CD4-positive, alpha-beta T cell treated with Interleukin-10 for 1 hour (primary cell): ENCODE data around the gene TMIGD1.

Source experiments
- DNase-seq: peaks from one replicate; pipeline ENCODE4 v3.0.0-alpha.2; 2020

The TMIGD1 gene, protein sequence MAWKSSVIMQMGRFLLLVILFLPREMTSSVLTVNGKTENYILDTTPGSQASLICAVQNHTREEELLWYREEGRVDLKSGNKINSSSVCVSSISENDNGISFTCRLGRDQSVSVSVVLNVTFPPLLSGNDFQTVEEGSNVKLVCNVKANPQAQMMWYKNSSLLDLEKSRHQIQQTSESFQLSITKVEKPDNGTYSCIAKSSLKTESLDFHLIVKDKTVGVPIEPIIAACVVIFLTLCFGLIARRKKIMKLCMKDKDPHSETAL

DNA sequence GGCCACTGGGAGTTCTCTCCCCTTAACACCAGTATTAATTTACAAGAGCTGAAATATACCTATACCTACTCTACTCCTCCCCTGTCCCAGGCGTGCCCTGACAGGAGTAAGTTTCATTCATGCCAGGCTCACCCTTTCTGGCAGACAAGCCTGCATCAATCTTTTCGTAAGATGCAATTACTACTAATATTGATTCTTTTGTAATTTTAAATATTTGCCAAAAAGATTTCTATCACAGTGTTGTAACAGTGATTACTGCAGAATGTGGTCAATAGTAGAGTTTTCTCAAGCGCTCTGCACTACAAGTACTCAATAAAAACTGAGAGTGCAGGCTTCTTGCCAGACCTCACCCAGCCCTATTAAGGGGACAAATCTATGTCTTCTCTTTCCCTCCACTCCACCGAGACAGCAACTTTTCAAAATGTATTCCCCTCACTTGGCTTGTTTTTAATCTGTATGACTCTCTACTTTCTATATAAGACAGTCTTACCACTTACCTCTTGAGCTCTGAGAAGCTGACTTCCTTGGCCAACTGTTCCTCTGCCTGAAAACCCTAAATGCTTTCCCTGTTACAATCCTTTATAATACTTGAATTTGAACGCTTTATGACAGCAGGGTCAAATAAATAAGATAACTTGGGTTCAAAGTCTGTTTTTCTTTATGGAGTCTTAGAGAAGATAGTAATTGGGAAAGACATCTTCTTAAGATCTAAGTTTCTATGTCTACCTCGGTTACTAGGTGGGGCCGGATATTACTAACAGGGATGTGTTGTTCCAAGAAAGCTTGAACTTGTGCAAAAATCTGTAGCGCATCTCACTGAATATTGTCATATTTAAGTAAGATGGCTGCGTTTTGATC is at the start of gene TMIGD1:
Gene TMIGD1 (minus strand): TSS at position 555 of the 858 bp plus-strand sequence. CDS start 1,924 bp downstream, outside the sequence.
- no peak for DNase-seq

DNA sequence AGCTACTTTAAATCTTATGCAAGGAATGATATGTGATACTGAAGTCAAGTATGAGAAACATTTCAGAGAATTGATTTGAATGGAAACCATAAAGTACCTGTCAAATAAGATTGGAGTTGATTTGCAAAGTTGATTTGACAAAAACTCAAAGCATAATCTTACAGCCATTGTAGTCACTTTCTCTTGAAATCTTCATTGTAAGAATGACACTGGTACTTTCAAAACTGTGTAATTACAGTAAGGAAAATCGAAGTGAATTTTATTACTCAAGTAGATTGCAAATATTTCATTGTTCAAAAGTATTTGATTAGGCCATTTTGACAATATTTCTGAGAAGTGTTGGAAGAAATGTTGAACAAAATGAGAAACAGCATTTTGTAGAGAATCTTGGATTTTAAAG is 48.5 kb upstream of the TMIGD1 start:
- no peak for DNase-seq

DNA sequence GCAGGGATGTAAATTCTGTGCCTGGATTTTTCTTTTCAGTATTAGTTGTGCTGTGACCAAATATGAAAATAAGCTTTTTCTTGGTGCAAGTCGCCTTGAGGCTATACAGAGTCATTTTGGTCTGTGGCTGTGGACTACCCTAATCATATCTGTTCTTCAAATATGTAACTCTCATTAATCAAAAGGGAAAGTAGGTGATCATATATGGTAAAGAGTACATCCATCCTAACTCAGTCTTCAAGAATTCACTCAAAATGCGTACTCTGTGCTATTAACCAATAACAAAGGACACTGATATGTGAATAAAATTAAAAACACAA is 47.4 kb upstream of the TMIGD1 start:
- DNase-seq, result no peak

DNA sequence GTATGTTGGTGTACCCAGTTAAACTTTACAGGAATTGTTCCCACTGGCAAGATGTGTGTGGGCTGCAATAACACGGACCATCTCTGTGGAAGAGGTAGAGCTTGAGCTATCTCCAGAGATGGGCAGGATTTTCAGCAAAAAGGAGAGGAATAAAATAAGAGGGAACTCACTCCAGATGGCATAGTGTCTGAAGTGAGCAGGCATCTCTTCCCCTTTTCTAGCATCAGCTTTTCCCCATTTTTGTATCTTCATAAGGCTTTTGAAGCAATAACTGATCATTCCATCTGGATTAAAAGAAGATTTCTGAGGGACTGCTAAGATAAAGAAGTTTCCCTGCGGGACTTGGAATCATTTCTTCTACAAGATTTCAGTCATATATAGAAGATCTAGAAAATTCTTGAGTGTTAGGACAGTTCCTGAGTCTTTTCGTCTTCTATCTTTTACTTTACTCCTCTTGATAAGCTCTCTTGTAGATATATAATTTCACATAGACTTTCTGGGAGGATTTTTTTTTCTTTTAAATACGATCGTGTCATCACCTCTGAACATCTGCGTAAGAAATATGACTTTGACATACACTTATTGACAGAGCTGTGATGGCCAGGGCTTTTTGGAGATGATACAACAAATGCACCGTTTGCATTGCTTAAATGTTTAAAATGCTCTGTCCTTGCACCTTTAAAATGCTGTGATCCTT is 46.9 kb upstream of the TMIGD1 start:
- no peak for DNase-seq

DNA sequence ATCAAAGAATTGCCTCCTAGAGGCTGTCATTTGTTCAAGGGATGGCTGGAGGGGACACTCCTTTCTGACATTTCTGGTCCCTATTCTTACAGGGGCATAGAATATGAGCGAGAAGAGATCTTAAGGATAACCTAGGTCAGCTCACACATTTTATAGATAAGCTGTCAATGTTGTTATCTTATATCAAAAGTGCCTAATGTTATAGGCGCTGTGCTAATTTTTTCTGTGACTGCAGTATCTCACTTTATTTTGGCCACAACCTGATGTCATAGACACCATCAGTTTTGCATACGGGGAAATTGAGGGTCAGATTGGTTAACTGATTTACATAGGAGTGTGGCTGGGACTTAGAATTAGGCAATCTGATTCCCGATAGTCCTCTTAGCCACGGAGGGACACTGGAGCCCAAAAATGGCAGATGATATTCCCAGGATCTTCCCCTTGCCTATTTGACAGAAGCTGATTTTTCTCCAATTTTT is 46.1 kb upstream of the TMIGD1 start:
- DNase-seq, result peak; percentile 24

DNA sequence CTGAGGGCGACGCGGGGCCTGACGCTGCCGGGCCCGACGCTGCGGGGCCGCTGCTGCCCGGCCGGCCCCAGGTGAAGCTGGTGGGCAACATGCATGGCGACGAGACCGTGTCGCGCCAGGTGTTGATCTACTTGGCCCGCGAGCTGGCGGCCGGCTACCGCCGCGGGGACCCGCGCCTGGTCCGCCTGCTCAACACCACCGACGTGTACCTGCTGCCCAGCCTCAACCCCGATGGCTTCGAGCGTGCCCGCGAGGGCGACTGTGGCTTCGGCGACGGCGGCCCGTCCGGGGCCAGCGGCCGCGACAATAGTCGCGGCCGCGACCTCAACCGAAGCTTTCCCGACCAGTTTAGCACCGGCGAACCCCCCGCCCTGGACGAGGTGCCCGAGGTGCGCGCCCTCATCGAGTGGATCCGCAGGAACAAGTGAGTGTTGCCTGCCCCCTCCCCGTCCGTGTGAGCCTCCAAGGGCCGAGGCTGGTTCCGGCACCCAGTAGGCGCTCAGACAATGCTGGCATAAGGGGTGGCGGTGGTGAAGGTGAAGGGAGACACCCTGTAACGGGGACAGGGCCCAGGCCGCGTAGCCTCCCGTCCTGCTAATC is 45.5 kb upstream of the TMIGD1 start:
- DNase-seq, result peak; percentile 39

DNA sequence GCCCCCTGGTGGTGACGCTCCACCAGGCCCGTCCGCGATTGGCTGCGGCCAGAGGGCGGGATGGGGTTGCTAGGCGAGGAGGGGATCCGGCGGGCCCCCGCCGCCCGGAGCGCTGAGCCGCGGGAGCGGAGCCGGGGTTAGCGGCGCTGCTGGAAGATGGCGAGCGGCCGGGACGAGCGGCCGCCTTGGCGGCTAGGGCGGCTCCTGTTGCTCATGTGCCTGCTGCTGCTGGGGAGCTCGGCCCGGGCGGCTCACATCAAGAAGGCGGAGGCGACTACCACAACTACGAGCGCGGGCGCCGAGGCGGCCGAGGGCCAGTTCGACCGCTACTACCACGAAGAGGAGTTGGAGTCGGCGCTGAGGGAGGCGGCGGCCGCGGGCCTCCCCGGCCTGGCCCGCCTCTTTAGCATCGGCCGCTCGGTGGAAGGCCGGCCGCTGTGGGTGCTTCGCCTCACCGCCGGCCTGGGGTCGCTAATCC is 45.0 kb upstream of the TMIGD1 start, which contains the start of gene CPD:
Gene CPD (plus strand): TSS at position 103 of the 478 bp plus-strand sequence. CDS start 54 bp downstream, at position 157.
- peak; percentile 96 for DNase-seq

DNA sequence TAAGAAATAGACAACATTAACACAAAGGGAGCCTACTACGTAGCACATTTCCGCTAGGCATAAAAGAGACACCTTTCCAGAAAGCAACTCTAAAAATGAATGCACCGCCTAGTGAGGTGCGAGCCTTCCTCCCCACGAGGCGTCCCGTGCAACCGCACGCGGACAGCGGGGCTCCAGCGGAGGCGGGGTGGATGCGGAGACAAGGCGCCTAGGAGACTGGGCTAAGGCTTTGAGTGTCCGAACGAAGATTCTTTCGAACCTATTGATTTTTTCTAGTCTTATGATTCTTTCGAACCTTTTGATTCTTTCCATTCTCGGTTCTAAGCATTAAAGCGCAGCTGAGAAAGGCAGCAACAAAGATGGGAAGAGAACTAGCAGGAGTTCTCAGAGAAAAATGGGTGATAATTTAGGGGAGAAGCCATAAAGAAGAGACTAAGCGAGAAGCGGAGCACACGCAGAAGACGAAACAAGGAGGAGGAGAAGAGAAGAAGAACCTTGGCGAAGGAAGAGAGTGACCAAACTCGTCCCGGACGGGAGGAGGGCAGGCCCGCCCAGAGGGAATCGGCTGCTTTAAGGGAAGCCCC is 44.5 kb upstream of the TMIGD1 start:
- DNase-seq, result peak; percentile 77

DNA sequence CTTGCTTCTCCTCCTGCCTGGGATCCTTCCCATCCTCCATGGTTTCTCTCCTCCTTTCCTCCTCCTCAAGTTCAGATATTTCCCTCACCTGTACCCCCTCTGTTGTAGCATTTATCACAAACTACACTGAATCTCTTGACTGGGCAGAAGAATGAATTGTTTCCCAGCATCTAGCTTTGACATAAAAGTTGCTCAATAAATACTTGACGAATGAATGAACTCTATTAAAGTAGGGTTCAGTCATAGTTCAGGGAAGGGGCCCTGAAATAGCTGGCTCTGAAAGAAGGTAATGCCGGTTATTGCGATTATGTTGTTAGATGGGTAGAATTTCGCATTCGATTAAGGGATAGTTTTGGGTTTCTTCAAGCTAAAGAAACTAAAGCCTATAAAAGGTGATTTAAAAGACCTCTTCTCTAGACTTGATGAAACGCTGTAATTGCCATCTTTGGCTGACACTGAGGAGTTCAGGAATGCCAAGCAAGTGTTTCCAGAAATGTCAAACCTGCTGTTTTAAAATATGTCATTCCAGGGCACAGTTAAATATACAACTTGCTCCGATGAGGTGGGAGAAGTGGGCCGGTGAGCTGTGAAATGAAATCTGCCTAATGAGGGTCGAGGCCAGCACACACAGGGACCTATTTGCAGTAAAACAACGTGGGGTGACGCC is 43.9 kb upstream of the TMIGD1 start:
- no peak for DNase-seq

DNA sequence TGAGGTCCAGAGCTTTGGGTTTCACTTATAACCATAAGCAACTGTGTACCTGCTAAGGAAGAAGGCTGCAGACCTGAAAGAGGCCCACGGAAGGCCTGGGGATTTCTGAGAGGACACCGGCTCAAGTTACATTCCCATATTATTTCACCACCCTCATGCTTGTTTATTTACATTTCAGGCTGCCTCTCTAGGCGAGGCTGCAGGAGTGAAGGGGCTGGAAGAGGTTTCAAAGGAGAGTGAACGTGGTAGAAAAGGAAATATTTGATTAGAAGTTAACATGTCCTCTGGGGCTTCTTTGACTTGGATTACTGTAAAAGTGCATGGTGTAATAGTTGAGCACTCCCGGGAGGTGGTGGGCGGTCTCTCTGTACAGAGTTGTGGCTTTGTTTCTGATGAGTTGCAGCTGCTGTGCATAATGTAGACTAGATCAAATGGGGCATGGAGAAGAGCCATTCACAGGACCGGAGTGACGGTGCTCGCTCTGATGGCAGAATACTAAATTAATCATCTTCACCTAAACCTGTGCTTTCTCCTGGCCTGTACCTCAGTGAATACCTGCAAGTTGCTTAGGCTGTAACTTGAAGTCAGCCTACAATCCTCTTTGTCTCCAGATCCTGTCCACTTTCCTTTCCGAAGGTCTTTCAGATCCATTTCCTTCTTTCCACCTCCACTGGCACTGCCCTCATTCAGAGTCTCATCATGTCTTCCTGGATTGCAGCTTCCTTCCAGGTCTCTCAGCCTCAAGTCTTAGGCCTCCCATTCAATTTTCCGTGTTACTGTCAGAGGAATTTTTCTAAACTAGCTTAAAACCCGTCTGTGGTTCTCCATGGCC is 43.0 kb upstream of the TMIGD1 start:
- no peak for DNase-seq

DNA sequence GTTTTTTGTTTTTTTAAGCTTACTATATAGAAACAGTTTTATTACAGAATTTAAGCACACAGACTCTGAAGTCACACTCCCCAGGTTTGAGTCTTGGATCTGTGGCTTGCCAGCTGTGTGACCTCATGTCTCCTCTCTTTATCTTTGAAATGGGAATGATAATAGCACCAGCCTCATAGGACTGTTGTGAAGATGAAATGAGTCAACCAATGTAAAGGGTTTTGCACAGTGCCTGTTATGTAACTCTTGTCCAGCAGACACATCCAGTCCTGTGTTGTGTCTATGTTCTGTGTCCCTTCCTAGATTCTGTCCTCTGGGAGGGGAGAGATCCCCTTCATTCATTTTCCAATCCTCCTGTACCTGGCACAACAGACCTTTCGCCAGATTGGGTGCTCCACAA is 41.8 kb upstream of the TMIGD1 start:
- no peak for DNase-seq

DNA sequence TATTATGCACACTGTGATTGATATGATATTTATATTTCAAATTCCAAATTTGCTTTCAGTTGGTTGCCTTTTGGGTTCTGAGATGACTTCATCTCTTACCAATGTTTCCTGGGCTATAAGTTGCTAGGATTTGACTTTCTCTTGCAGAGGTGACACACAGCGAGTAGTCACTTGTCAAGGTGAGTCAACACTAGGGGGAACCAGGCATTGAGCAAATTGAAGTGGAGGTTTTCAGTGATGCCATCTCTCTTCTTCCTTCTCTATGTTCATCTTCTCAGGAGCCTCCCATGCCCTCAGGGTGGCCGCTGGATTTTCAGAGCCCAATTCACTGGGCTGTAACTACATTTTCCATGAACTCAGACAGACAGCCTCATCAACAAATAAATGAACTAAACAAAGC is 38.9 kb upstream of the TMIGD1 start:
- no peak for DNase-seq

DNA sequence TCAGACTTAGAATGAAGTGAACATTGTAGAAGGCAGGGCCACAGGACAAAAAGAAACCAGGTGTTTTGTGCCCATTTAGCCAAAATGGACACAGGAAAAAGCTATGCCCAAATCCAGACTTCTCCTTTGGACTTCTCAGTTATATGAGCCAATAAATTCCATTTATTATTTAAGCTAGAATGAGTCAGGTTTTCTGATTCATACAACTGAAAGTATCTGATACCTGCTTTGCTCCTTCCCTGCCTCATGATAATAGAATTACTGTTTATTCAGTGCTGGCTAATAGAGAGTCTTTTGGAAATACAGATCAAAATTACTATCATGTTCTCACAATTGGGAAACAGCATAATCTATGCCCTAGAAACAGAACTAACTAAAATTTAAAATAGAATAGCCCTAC is 36.1 kb upstream of the TMIGD1 start:
- no peak for DNase-seq

DNA sequence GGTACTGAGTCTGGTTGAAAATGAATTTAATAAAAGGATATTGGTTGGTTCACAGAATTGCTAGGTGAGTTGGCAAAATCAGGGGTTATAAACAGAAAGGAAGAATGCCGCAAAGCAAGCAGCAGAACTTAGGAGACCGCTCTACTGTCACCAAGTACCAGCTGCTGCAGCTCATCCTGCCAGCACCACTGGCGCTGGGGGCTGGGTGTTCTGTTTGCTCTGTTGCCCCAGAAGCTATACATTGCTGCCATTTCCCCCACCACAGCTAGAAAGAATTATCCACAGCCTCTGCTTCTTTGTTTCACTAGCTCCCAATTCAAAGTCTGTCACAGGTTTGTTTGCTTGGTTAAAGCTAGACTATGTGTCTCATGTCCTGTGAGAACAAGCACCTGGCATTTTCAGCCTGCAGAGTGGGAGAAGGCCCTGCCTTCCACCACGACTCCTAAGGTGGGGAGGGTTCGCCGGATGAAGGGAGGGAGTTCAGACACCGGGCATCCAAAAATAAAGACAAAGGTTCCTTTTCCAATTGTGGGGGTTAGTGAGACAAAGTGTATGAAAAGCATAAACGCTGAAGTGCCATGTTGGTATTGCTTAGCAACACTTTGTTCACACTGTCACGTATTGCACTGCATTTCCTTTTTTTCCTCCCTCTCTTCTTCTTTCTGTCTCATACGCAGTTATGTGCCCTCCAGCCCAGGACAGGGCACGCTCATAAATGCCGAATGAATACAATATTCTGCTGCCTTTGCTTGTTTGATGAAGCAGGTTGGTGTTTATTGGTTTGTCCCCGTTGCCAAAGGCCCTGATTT is 35.3 kb upstream of the TMIGD1 start:
- DNase-seq, result no peak

DNA sequence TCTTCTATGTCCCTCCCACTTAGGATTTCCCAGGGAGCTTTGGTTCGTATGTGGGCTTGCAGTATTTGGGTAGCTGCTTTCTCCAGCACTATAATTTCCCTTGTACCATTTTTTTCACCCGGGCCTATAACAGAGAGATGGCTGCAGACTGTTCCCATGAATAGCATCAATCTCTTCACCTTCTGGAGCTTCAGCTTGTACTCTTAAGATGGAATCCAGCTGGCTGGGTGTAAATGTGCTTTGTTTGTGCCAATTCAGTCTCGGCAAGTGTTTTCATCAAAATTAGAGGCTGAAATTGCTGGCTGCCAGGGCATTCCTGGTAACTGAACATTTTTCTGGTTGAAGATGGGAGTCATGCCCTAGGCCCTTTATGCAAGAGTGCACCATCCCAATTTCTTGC is 32.7 kb upstream of the TMIGD1 start:
- no peak for DNase-seq

DNA sequence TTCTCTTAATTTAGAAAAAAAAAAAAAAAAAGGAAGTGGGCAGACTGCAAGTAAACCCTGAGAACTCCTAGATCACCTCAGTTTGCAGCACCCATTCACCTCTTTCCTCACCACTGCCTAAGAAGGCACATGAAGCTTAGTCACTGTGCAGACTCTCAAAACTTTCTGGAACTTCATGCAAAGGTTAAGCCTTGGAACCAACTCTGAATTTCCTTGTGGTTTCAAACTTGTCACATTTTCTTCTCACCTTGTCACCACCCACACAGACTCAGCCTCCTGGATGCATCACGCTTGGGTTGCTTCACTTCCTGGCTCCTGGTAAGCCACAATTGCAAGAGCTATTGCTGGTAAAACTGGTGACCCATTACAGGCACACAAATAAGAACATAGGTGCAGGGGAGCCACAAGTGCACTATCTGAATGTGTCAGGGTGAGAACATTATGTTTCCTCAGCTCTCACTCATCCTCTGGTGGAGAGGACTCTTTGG is 29.9 kb upstream of the TMIGD1 start:
- peak; percentile 84 for DNase-seq

DNA sequence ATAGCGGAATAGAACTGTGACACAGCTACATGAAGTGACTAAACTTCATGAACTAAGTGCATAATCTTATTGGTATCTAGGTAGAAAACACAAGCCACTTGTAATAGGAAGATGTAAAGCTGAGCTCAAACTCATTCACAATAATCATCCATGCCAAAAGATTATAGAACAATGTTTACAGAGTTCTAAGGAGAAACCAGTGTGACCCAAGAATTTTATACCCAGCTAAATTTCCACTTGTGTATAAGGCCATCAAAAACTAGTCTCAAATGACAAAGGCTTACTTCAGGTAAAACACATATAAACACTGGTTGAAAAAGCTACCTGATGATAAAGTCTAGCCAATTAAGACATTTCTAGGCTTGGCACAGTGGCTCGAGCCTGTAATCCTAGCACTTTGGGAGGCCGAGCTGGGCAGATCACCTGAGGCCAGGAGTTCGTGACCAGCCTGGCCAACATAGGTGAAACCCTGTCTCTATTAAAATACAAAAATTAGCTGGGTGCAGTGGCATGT is 28.0 kb upstream of the TMIGD1 start:
- DNase-seq, result no peak

DNA sequence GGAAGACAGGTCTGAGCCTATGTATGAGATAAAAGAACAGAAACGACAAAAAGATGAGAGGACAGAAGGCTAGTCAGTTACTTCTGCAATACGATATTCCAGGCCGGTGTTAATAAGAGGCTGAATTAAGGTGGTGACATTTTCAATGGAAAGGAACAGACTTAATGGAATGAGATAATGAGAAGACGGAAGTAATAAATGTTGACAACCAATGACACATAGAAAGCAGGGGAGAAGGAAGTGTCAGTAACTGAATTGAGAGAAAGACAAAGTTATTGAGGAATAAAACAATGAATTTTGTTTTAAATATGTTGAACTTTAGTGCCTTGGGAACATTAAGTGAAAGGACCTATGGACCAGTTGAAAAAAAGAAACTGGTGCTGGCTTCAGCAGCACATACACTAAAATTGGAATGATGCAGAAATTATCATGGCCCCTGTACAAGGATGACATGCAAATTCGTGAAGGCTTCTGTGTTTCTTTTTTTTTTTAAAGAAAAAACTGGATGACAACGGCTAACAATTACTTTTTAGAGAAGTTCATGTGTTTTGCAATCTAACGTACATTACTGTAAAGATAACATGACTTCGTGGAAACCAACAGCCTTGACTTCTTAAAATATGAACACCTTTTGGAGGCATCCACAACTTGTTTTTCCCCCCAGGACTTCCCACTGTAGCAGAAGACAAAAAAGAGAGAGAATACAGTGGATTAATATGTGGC is 26.4 kb upstream of the TMIGD1 start:
- no peak for DNase-seq
